Peyer's patch (tissue), 4 donors: Measurements from ENCODE around the gene GABRD.

Experiments used
- POLR2A ChIP-seq, 2 donors: fragments of 450-650 bp; IDR thresholded peaks; one replicate each; pipeline ENCODE4 v1.5.1; 2017; ENCODE audit warnings: antibody characterized with exemption in 2 of 2, mild to moderate bottlenecking in 2 of 2, moderate library complexity in 2 of 2
- TF ChIP-seq, protein P1 (sequence below), 6 experiments: fragments of 450-650 bp in 4 of 6; fragments of 200-600 bp in 2 of 6; sonication (generic) in 1 of 6; IDR thresholded peaks; one replicate each; pipeline ENCODE4 v1.5.1; 2017 to 2019; ENCODE audit warnings: antibody characterized with exemption in 6 of 6, mild to moderate bottlenecking in 3 of 6, moderate library complexity in 1 of 6

DNA sequence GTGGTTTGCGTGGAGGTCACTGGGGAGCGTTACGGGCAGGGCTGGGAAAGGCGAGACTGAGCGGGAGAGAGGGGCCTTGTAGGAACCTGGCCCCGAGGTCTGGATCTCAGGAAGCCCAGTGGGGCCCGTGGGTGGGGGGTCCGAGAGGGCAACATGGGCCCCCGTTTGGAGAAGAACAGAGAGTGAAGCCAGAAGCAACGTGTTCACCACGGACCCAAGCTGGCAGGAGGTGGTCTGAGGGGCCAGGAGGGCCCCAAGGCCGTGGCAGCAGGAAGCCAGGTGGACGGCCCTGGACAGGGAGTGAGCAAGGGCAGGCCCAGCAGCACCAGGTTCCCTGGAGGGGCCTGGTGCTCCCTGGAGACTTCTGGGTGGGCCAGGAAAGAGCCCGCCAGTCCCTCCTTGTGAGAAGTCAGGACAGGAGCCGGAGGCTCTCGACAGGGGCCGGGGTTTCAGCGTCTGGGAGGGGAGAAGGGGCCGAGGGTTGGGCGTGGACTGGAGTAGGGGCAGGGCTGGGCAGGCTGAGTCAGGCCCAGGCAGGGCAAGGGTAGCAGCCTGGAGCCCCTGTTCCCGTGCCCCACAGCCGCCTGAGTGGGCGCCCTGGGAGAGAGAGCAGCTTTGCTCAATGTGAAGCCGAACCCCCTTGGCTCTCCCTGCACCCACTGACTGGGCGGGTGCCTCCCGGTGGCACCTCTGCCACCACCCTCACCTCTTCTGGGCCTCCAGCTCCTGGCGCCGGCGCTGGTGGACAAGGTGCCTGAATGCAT lies 49.0 kb upstream of the GABRD start:
- no peak for TF ChIP-seq POLR2A (IDR thresholded peaks at IDR 0.05)
- TF ChIP-seq, protein P1, sequence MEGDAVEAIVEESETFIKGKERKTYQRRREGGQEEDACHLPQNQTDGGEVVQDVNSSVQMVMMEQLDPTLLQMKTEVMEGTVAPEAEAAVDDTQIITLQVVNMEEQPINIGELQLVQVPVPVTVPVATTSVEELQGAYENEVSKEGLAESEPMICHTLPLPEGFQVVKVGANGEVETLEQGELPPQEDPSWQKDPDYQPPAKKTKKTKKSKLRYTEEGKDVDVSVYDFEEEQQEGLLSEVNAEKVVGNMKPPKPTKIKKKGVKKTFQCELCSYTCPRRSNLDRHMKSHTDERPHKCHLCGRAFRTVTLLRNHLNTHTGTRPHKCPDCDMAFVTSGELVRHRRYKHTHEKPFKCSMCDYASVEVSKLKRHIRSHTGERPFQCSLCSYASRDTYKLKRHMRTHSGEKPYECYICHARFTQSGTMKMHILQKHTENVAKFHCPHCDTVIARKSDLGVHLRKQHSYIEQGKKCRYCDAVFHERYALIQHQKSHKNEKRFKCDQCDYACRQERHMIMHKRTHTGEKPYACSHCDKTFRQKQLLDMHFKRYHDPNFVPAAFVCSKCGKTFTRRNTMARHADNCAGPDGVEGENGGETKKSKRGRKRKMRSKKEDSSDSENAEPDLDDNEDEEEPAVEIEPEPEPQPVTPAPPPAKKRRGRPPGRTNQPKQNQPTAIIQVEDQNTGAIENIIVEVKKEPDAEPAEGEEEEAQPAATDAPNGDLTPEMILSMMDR (IDR thresholded peaks at IDR 0.05) = no peak
